SK-N-SH treated with all-trans-retinoic acid at 6 μM for 48 hours (cell line): Measurements from ENCODE around the gene POLQ.
"Not testable (repeated sequence)": the region's sequence is repeated elsewhere in the genome, so short reads cannot be mapped to it uniquely, and the experiment has no call there.

ENCODE experiments used
- ATAC-seq: fragments of 200-7000 bp; cut with Tn5 transposase; 3 replicates; pipeline ENCODE4 v1.9.1; 2020; ENCODE audit warnings: mild to moderate bottlenecking, moderate library complexity
- ARNTL ChIP-seq: fragments of 450-650 bp; formaldehyde crosslinking; IDR thresholded peaks from 2 replicates; pipeline ENCODE4 v1.5.0; 2020; ENCODE audit warnings: low read depth, mild to moderate bottlenecking, moderate library complexity, borderline replicate concordance
- BACH2 ChIP-seq: fragments of 250-450 bp; sonication (Bioruptor Pico); IDR thresholded peaks from 2 replicates; pipeline ENCODE4 v1.9.0; 2021; ENCODE audit warnings: mild to moderate bottlenecking, borderline replicate concordance
- CREB5 ChIP-seq: fragments of 250-450 bp; sonication (Bioruptor Pico); IDR thresholded peaks from 2 replicates; pipeline ENCODE4 v1.5.1; 2020; ENCODE audit warnings: low read depth, mild to moderate bottlenecking, moderate library complexity
- CSRNP3 ChIP-seq: fragments of 250-450 bp; sonication (Bioruptor Pico); IDR thresholded peaks from 2 replicates; pipeline ENCODE4 v1.5.1; 2021; ENCODE audit warnings: mild to moderate bottlenecking, moderate library complexity
- ISL1 ChIP-seq: fragments of 250-450 bp; sonication (Bioruptor Pico); IDR thresholded peaks from 2 replicates; pipeline ENCODE4 v2.1.2; 2022; ENCODE audit warnings: mild to moderate bottlenecking, moderate library complexity
- OSR1 ChIP-seq: fragments of 250-450 bp; sonication (Bioruptor Pico); IDR thresholded peaks from 2 replicates; pipeline ENCODE4 v1.8.0; 2022; ENCODE audit warnings: moderate library complexity, mild to moderate bottlenecking, inconsistent platforms
- PATZ1 ChIP-seq: fragments of 250-450 bp; sonication (Bioruptor Pico); IDR thresholded peaks from 2 replicates; pipeline ENCODE4 v1.8.0; 2020; ENCODE audit warnings: mild to moderate bottlenecking, moderate library complexity, borderline replicate concordance
- POU6F1 ChIP-seq: fragments of 250-450 bp; sonication (Bioruptor Pico); IDR thresholded peaks from 2 replicates; pipeline ENCODE4 v1.8.0; 2021; ENCODE audit warnings: low read depth, mild to moderate bottlenecking, moderate library complexity, borderline replicate concordance
- RARB ChIP-seq: fragments of 250-450 bp; sonication (Bioruptor Pico); IDR thresholded peaks from 2 replicates; pipeline ENCODE4 v1.8.0; 2021; ENCODE audit warnings: mild to moderate bottlenecking, moderate library complexity
- TCF4 ChIP-seq: fragments of 250-450 bp; sonication (Bioruptor Pico); IDR thresholded peaks from 2 replicates; pipeline ENCODE4 v1.8.0; 2021; ENCODE audit warnings: mild to moderate bottlenecking, moderate library complexity, borderline replicate concordance
- TOX ChIP-seq: fragments of 250-450 bp; sonication (Bioruptor Pico); IDR thresholded peaks from 2 replicates; pipeline ENCODE4 v1.8.0; 2021; ENCODE audit warnings: mild to moderate bottlenecking, moderate library complexity, borderline replicate concordance
- TSHZ2 ChIP-seq: fragments of 250-450 bp; sonication (Bioruptor Pico); IDR thresholded peaks from 2 replicates; pipeline ENCODE4 v1.5.0; 2020; ENCODE audit warnings: mild to moderate bottlenecking, moderate library complexity
- ZC3H10 ChIP-seq: fragments of 250-450 bp; sonication (Bioruptor Pico); IDR thresholded peaks from 2 replicates; pipeline ENCODE4 v1.5.1; 2021; ENCODE audit warnings: mild to moderate bottlenecking, moderate library complexity
- ZFP30 ChIP-seq: fragments of 450-650 bp; formaldehyde crosslinking; IDR thresholded peaks from 2 replicates; pipeline ENCODE4 v1.5.0; 2022; ENCODE audit warnings: mild to moderate bottlenecking, moderate library complexity
- ZNF565 ChIP-seq: fragments of 450-650 bp; formaldehyde crosslinking; conservative IDR thresholded peaks from 2 replicates; pipeline ENCODE4 v1.5.0; 2020; ENCODE audit warnings: low read depth, mild to moderate bottlenecking, moderate library complexity
- ZNF70 ChIP-seq: fragments of 450-650 bp; formaldehyde crosslinking; IDR thresholded peaks from 2 replicates; pipeline ENCODE4 v1.5.0; 2020; ENCODE audit warnings: mild to moderate bottlenecking, moderate library complexity
- ZNF8 ChIP-seq: fragments of 450-650 bp; formaldehyde crosslinking; IDR thresholded peaks from 2 replicates; pipeline ENCODE4 v1.5.0; 2020; ENCODE audit warnings: mild to moderate bottlenecking, moderate library complexity

Gene POLQ

GRCh38 chr3:121405631-121406030 lies 140.2 kb downstream of the POLQ start:
- TF ChIP-seq ZNF8: no peak
- TF ChIP-seq TOX (CRISPR knock-in tag): no peak
- TF ChIP-seq ZNF565: no peak
- TF ChIP-seq TSHZ2 (CRISPR knock-in tag): no peak
- TF ChIP-seq CSRNP3 (CRISPR knock-in tag): no peak
- no peak for TF ChIP-seq OSR1 (CRISPR knock-in tag)
- TF ChIP-seq ARNTL (CRISPR knock-in tag): no peak
- no peak for ATAC-seq

GRCh38 chr3:121399820-121400219 lies 146.0 kb downstream of the POLQ start:
- ATAC-seq: no peak
- TF ChIP-seq POU6F1: no peak
- TF ChIP-seq ISL1: no peak
- no peak for TF ChIP-seq TCF4 (CRISPR knock-in tag)
- TF ChIP-seq ZFP30 (CRISPR knock-in tag): no peak
- TF ChIP-seq BACH2 (CRISPR knock-in tag): no peak
- TF ChIP-seq OSR1 (CRISPR knock-in tag): no peak
- TF ChIP-seq TSHZ2 (CRISPR knock-in tag): no peak
- TF ChIP-seq ZNF70 (CRISPR knock-in tag): no peak
- TF ChIP-seq PATZ1 (CRISPR knock-in tag): no peak
- TF ChIP-seq ZC3H10 (CRISPR knock-in tag): no peak
- no peak for TF ChIP-seq RARB
- TF ChIP-seq CREB5 (CRISPR knock-in tag): no peak
- TF ChIP-seq, all 23 proteins: peak for 0

- not testable (repeated sequence) for ATAC-seq
These were observed 147.7 kb downstream of the POLQ start for GRCh38 chr3:121398051-121398450.

GRCh38 chr3:121395967-121396366 lies 149.8 kb downstream of the POLQ start:
- ATAC-seq: not testable (repeated sequence)

- not testable (repeated sequence) for ATAC-seq
These were observed 157.5 kb downstream of the POLQ start for GRCh38 chr3:121388308-121388707.
